HepG2 (cell line): Measurements from ENCODE around the gene RHBDL1. TPM values are rescaled to one million over a fixed set of nuclear protein-coding genes. Genes with fewer than 3 reads are reported as not detected.

Source experiments
- ATF7-NPFF ChIP-seq: sonication (generic); formaldehyde crosslinking; IDR thresholded peaks from 2 replicates; pipeline ENCODE4 v1.8.1; 2023; ENCODE audit warnings: mild to moderate bottlenecking, low read depth, missing genetic modification reagents, moderate library complexity
- HNF4G ChIP-seq, 2 experiments: sonication (generic) in 1 of 2; formaldehyde crosslinking in 1 of 2; IDR thresholded peaks; 2 replicates each; pipeline versions ENCODE4 v1.4.0 to v1.6.1; 2011 to 2020; ENCODE audit warnings: borderline replicate concordance in 2 of 2, low read depth in 2 of 2, mild to moderate bottlenecking in 2 of 2, low read length in 1 of 2, missing genetic modification reagents in 1 of 2, moderate library complexity in 1 of 2
- IKZF4 ChIP-seq: sonication (generic); formaldehyde crosslinking; IDR thresholded peaks from 2 replicates; pipeline ENCODE4 v1.5.1; 2020; ENCODE audit warnings: borderline replicate concordance, mild to moderate bottlenecking, low read depth, missing genetic modification reagents; ENCODE audit errors: not compliant biosample characterization
- NCOA1 ChIP-seq: sonication (generic); formaldehyde crosslinking; IDR thresholded peaks from 2 replicates; pipeline ENCODE4 v1.9.0; 2021; ENCODE audit warnings: missing genetic modification reagents
- NR1H2 ChIP-seq: sonication (generic); formaldehyde crosslinking; IDR thresholded peaks from 2 replicates; pipeline ENCODE4 v1.8.1; 2022; ENCODE audit warnings: low read depth, missing genetic modification reagents, borderline replicate concordance
- SMARCC2 ChIP-seq: fragments of 450-650 bp; IDR thresholded peaks from 2 replicates; pipeline ENCODE4 v1.6.1; 2017; ENCODE audit warnings: antibody characterized with exemption, mild to moderate bottlenecking
- ZKSCAN1 ChIP-seq: fragments of 150-350 bp; IDR thresholded peaks from 2 replicates; pipeline ENCODE4 v1.6.1; 2014; ENCODE audit warnings: low read length
- ZNF768 ChIP-seq: sonication (generic); formaldehyde crosslinking; IDR thresholded peaks from 2 replicates; pipeline ENCODE4 v1.4.0; 2020; ENCODE audit warnings: missing genetic modification reagents
- ZSCAN29 ChIP-seq: sonication (generic); formaldehyde crosslinking; conservative IDR thresholded peaks from 2 replicates; pipeline ENCODE4 v1.4.0; 2020; ENCODE audit warnings: mild to moderate bottlenecking, missing genetic modification reagents
- polyA plus RNA-seq, 8 experiments: library from polyadenylated mRNA; depleted of rRNA in 3 of 8; stranded (reverse) in 7 of 8; unstranded in 1 of 8; fragments of >200 nt; fragmentation: Illumina TruSeq in 4 of 8; extraction: Trizol in 4 of 8; gene quantifications; 2 replicates each; pipeline versions ENCODE4 v1.2.1 to v1.2.3, GENCODE V29; 2011 to 2016; ENCODE audit warnings: low read depth in 4 of 8, missing spikeins in 1 of 8, mixed read lengths in 1 of 8; ENCODE audit not compliant: insufficient read depth in 1 of 8
- total RNA-seq, 5 experiments: library from RNA; depleted of rRNA; stranded (reverse); fragments of >200 nt; fragmentation: Illumina TruSeq; extraction: Trizol; gene quantifications; 2 replicates each; pipeline ENCODE4 v1.2.3, GENCODE V29; 2016; ENCODE audit warnings: low read depth in 1 of 5
- TF ChIP-seq, protein P1 (sequence below): sonication (generic); formaldehyde crosslinking; IDR thresholded peaks from 2 replicates; pipeline ENCODE4 v1.4.0; 2020; ENCODE audit warnings: missing genetic modification reagents, borderline replicate concordance
- TF ChIP-seq, protein P2 (sequence below): sonication (generic); formaldehyde crosslinking; IDR thresholded peaks from one replicate; pipeline ENCODE4 v1.5.1; 2020; ENCODE audit warnings: mild to moderate bottlenecking, missing genetic modification reagents; ENCODE audit errors: not compliant biosample characterization
- TF ChIP-seq, protein P3 (sequence below): fragments of 450-650 bp; IDR thresholded peaks from 2 replicates; pipeline ENCODE4 v1.6.1; 2017; ENCODE audit warnings: mild to moderate bottlenecking
- TF ChIP-seq, protein P4 (sequence below): sonication (generic); formaldehyde crosslinking; IDR thresholded peaks from 2 replicates; pipeline ENCODE4 v1.4.0; 2020; ENCODE audit warnings: missing genetic modification reagents

The RHBDL1 gene
- total and polyA plus RNA-seq, 2 of the 13 experiments (the other 11 are each of a cell fraction or from before 2014, with no cell fraction given): 1.8 to 3.8 TPM

DNA sequence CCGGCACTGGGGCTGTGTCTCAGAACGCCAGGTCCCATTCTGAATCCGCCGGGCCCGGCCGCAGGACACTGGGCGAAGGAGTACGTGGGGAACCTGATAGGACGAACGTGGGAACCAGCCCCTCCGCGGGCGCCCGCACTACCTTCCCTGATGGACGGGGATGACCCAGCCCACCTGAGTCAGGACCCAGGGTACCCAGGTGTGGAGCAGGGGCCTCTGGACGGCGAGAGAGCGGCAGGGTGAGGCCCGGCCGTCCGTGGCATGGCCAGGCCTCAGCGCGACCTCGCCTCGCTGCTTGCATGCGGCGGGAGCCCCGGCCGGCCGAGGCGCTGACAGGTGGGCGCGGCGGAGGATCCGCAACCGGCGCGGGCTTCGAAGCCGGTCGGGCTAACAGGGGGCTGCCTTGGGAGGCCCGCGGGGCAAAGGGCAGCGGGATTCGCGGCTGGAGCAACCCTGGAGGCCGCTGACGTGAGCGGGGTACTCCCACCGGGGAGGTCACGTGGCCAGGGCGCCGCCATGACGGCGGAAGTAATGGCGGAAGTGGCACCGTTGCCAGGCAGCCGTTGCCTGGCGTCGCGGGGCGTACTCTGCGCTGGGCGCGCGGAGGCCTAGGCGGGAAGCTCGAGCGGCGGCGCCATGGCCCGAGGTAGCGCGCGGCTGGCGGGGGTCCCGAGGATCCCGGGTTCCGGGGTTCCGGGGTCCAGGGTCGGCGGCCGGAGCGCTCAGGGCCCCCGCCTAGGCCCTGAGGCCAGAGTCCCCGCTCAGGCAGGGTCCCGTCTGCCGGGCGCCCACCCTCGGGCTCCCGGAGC is 26.5 kb upstream of the RHBDL1 start, which contains the start of gene WDR90 (continued):
- TF ChIP-seq, protein P1, sequence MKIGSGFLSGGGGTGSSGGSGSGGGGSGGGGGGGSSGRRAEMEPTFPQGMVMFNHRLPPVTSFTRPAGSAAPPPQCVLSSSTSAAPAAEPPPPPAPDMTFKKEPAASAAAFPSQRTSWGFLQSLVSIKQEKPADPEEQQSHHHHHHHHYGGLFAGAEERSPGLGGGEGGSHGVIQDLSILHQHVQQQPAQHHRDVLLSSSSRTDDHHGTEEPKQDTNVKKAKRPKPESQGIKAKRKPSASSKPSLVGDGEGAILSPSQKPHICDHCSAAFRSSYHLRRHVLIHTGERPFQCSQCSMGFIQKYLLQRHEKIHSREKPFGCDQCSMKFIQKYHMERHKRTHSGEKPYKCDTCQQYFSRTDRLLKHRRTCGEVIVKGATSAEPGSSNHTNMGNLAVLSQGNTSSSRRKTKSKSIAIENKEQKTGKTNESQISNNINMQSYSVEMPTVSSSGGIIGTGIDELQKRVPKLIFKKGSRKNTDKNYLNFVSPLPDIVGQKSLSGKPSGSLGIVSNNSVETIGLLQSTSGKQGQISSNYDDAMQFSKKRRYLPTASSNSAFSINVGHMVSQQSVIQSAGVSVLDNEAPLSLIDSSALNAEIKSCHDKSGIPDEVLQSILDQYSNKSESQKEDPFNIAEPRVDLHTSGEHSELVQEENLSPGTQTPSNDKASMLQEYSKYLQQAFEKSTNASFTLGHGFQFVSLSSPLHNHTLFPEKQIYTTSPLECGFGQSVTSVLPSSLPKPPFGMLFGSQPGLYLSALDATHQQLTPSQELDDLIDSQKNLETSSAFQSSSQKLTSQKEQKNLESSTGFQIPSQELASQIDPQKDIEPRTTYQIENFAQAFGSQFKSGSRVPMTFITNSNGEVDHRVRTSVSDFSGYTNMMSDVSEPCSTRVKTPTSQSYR (CRISPR knock-in tag): peak; percentile 48
- TF ChIP-seq, protein P2, sequence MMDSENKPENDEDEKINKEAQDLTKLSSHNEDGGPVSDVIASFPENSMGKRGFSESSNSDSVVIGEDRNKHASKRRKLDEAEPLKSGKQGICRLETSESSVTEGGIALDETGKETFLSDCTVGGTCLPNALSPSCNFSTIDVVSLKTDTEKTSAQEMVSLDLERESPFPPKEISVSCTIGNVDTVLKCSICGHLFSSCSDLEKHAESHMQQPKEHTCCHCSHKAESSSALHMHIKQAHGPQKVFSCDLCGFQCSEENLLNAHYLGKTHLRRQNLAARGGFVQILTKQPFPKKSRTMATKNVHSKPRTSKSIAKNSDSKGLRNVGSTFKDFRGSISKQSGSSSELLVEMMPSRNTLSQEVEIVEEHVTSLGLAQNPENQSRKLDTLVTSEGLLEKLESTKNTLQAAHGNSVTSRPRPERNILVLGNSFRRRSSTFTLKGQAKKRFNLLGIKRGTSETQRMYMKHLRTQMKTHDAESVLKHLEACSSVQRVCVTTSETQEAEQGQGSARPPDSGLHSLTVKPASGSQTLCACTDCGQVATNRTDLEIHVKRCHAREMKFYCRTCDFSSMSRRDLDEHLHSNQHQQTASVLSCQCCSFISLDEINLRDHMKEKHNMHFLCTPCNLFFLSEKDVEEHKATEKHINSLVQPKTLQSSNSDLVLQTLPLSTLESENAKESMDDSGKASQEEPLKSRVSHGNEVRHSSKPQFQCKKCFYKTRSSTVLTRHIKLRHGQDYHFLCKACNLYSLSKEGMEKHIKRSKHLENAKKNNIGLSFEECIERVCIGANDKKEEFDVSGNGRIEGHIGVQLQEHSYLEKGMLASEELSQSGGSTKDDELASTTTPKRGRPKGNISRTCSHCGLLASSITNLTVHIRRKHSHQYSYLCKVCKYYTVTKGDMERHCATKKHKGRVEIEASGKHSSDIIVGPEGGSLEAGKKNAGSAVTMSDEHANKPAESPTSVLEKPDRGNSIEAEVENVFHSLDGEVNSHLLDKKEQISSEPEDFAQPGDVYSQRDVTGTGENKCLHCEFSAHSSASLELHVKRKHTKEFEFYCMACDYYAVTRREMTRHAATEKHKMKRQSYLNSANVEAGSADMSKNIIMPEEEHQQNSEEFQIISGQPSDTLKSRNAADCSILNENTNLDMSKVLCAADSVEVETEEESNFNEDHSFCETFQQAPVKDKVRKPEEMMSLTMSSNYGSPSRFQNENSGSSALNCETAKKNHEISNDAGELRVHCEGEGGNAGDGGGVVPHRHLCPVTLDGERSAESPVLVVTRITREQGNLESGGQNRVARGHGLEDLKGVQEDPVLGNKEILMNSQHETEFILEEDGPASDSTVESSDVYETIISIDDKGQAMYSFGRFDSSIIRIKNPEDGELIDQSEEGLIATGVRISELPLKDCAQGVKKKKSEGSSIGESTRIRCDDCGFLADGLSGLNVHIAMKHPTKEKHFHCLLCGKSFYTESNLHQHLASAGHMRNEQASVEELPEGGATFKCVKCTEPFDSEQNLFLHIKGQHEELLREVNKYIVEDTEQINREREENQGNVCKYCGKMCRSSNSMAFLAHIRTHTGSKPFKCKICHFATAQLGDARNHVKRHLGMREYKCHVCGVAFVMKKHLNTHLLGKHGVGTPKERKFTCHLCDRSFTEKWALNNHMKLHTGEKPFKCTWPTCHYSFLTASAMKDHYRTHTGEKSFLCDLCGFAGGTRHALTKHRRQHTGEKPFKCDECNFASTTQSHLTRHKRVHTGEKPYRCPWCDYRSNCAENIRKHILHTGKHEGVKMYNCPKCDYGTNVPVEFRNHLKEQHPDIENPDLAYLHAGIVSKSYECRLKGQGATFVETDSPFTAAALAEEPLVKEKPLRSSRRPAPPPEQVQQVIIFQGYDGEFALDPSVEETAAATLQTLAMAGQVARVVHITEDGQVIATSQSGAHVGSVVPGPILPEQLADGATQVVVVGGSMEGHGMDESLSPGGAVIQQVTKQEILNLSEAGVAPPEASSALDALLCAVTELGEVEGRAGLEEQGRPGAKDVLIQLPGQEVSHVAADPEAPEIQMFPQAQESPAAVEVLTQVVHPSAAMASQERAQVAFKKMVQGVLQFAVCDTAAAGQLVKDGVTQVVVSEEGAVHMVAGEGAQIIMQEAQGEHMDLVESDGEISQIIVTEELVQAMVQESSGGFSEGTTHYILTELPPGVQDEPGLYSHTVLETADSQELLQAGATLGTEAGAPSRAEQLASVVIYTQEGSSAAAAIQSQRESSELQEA (CRISPR knock-in tag): no peak
- TF ChIP-seq, protein P3, sequence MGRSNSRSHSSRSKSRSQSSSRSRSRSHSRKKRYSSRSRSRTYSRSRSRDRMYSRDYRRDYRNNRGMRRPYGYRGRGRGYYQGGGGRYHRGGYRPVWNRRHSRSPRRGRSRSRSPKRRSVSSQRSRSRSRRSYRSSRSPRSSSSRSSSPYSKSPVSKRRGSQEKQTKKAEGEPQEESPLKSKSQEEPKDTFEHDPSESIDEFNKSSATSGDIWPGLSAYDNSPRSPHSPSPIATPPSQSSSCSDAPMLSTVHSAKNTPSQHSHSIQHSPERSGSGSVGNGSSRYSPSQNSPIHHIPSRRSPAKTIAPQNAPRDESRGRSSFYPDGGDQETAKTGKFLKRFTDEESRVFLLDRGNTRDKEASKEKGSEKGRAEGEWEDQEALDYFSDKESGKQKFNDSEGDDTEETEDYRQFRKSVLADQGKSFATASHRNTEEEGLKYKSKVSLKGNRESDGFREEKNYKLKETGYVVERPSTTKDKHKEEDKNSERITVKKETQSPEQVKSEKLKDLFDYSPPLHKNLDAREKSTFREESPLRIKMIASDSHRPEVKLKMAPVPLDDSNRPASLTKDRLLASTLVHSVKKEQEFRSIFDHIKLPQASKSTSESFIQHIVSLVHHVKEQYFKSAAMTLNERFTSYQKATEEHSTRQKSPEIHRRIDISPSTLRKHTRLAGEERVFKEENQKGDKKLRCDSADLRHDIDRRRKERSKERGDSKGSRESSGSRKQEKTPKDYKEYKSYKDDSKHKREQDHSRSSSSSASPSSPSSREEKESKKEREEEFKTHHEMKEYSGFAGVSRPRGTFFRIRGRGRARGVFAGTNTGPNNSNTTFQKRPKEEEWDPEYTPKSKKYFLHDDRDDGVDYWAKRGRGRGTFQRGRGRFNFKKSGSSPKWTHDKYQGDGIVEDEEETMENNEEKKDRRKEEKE: no peak
- TF ChIP-seq ZNF768 (CRISPR knock-in tag) (peak; percentile 69; the same call in 1 of the 2 replicates), SMARCC2 (no peak), IKZF4 (CRISPR knock-in tag) (no peak), ATF7-NPFF (peak; percentile 97), NCOA1 (CRISPR knock-in tag) (peak; percentile 93), ZSCAN29 (peak; percentile 66), ZKSCAN1 (no peak; the same call in 1 of the 2 replicates), NR1H2 (peak; percentile 81), HNF4G (IDR thresholded peaks at IDR 0.05; ENCODE audit: borderline replicate concordance, low read depth, low read length) (peak; percentile 75), HNF4G (CRISPR knock-in tag; IDR thresholded peaks at IDR 0.05; ENCODE audit: borderline replicate concordance, low read depth) (peak; percentile 92; the same call in 1 of the 2 replicates)
- TF ChIP-seq, protein P4, sequence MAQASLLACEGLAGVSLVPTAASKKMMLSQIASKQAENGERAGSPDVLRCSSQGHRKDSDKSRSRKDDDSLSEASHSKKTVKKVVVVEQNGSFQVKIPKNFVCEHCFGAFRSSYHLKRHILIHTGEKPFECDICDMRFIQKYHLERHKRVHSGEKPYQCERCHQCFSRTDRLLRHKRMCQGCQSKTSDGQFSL (CRISPR knock-in tag): peak; percentile 27; the same call in 1 of the 2 replicates
